HuH-7 (cell line): ENCODE measurements around the gene ALX4.

Source experiments
- DNase-seq: peaks from one replicate; pipeline ENCODE4 v3.0.0; 2011; ENCODE audit warnings: low spot score

The ALX4 gene

DNA sequence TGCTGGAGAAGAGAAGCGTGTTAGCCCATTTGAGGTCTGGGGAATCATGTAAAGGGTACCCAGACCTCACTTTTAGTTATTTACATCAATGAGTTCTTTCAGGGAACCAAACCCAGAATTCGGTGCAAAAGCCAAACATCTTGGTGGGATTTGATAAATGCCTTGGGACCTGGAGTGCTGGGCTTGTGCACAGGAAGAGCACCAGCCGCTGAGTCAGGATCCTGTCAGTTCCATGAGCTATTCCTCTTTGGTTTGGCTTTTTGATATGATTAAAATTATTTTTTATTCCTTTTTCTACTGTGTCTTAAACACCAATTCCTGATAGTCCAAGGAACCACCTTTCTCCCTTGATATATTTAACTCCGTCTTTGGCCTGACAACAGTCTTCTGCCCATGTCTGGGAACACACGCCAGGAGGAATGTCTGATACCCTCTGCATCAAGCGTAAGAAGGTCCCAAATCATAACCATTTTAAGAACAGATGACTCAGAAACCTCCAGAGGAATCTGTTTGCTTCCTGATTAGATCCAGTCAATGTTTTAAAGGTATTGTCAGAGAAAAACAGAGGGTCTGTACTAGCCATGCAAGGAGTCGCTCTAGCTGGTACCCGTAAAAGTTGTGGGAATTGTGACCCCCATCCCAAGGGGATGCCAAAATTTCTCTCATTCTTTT, 65.2 kb downstream of the ALX4 start:
- no peak for DNase-seq

DNA sequence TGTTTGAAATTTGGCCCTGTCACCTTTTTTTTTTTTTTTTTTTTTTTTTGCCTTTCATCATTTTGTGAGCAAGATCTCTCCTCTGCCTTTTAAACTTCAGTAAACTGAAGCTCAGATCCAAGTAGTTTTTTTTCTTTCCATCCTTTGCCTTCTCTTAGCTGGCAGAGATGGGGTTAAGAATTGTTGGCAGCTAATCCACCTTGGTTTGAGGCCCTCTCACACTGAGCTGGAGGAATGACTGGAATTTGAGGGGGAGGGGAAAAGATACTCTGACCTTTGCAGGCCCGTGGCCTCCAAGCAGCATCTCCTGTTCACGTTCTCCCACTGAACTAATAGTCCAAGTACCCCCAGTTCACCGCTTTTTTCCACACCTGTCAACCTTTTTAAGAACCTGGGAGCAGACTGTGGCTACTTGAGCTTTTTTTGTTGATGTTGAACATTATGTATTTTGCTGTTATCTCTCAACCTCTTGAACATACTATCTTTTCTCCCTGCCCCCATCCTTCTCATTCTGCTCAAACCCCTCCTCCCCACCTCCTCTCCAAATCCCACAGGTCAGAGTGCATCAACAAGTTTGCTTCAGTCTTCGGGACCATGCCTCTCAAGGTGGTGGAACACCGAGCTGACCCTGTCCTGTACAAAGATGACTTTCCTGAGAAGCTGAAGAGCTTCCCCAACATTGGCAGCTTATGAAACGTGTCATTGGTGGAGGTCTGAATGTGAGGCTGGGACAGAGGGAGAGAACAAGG, 66.2 kb downstream of the ALX4 start:
- DNase-seq = peak; percentile 58

DNA sequence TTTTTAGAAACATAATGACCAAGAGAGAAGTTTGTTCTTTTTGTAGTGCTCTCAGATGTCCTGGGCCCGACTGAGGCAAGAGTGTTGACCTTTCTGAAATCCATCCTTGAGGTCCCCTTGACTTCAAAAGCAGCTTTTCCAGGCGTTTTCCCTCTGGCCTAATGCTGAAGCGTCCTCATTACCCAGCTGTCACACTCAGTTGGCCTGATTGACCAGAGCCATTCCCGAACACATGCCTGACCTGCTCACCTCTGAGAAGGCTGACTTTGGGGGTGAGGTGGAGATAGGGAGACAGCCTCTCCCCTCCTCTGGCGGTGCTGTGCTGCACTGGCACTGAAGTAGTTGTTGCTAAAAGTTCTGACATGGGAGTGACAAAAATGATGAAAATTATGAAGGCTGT, 66.9 kb downstream of the ALX4 start:
- DNase-seq = no peak

DNA sequence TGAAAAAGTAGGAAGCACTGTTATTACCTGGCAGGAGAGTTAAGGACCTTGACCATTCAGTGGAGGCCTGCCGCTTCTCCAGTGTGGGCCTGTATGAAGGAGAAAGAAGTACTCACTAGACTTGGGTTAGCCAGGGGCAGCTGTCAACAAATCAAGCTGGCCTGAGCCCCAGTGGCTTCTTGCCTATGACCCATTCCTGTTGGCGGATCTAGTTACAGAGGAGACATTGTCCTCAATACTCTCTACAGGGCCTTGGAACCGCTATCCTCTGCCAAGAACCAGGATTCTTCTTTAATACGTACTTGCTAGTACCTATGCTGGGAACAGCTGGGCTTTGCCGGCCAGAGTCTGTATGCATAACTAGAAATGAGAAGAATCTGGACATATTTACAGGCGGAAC, 68.1 kb downstream of the ALX4 start:
- DNase-seq = no peak

DNA sequence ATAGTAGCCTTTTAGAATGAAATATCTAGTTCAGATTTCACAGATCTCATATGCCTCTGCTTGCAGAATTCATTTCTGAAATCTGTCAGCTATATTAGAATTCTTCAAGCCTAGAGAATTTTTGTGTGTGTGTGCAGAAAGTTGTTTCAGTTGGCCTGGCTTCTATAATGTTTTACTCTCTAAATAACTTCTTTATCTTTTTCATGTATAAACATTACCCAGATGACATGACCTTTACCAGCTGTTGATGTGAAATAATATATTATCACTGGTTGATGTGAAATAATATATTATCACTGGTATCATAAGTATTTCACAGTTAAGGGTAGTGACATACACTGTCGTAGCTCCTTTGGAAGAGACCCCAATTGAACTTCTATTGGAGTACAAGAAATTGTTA, 72.8 kb downstream of the ALX4 start:
- DNase-seq = no peak

DNA sequence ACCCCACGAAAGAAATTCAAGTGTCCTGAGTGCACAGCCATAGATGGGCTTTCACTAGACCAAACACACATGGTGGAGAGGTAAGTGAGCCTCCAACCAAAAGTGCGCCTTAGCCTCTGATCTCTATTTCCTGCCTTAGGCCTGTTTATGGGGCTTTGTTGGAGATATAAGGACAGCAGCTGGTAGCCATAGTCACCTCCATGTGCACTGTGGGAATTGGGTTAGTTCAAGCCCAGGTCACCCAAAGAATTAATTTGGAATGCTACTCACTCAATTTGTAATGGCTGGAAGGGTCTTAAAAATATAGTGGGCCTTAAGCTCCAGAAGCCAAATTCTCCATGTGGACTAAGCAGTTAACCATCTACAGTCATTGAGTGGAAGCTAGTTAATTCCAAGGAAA, 73.6 kb downstream of the ALX4 start:
- DNase-seq = no peak

DNA sequence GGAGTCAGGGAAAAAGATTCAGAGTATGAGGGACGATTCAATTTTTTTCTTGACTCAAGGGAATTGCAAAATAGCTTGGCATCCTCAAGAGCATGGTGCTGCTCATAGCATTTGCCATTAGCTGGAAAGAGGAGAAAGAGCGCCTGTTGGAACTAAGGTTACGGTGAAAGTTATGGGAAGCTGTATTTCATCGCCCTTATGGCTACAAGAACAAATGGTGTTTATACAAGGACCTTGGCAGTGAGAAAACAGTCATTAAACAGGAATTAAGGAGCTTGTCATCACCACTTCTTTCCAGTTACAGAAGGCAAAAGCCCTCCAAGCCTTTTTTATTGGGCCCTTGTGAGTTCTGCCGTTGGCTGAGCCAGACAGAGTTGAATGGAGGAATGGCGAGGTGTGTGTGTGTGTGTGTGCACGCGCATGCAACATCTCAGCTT, 74.2 kb downstream of the ALX4 start:
- no peak for DNase-seq

DNA sequence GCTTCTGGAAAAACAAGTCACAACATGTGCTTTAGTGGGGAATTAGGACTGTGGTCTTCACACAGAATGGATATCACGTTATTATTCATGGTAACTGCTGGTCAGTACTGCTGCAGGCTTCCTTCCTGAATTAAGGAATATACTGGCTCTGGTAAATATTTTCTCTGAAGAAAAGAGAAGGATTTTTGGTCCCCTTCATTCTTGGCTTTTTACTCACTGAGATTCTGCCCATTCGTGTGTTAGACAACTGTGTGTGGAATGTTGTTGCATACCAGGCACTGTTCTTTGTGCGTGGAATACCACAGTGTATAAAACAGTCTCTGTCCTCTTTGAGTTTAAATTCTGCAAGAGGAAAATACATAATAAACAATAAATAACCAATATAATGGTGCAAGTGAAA, 80.3 kb downstream of the ALX4 start:
- no peak for DNase-seq

DNA sequence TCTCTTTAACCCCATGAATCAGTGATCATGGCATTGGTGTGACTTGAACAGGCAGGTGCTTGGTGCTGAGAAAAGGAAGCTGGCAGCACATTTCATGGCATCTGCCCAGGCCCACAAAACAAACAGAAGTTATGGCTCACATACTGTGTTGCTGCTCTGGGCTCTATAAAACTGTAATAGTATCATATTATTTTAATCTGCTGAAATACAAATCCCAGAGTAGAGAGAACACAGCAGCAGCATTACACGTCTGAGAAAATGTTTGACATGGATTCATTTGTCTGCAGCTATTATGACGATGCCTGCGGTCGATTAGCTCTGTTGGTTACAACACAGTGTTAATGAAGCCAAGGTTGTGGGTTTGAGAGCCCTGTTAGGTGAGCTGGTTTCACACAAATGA, 80.8 kb downstream of the ALX4 start:
- DNase-seq = no peak

DNA sequence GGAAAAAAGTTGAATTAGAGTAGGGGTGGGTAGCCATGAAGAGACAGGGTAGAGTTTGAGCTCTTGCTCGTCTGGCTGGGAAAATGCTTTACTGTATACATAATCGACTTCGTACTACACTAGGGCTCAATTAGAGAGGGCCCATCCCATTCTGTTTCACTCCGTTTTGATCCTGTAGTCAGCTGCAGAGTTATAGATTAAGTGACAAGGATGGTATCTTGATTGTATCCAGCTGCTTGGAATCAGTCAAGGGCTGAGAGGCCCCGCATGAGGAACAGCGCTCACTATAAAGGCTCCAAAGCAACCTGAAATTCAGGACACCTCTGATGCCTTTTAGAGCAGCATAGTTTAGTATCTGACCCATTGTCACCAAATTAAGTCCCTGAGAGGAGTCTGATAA, 81.6 kb downstream of the ALX4 start:
- DNase-seq = no peak

DNA sequence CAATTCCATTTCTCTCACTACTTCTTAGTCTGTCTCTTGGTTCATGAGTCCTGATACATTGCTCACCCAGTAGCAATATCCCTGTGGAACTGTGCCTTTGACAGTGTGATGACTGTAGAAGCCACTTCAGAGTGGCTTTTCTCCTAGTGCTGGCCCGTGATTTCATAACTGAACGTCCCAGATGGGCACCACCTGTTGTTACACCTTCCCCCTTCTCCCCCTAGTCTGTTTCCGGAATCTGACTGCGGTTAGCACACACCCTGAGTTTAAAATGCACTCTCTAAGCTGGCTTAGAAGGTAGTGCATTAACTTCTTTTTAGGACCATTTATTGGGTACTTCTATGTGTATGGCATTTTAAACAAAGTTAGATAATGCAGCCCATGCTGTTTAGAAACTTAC, 83.0 kb downstream of the ALX4 start:
- DNase-seq = no peak

DNA sequence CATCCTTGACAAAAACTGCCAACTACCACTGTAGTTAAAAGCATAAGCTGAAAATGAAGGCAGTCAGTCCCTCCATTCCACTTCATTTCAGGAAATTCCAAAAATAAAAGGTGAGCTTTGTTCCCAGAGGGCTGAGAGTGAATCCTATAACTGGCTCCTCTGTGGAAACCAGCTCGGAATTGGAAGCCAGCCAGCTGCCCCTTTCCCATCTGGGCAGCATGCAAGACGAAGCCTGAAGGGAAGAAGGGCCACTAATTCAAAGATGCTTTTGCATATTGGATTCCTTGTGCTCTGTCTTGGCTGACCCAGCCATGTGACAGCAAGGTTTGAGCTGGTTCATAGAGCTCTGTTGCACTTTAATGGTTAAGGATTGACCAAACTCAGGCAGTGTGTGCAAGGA, 83.4 kb downstream of the ALX4 start:
- no peak for DNase-seq

DNA sequence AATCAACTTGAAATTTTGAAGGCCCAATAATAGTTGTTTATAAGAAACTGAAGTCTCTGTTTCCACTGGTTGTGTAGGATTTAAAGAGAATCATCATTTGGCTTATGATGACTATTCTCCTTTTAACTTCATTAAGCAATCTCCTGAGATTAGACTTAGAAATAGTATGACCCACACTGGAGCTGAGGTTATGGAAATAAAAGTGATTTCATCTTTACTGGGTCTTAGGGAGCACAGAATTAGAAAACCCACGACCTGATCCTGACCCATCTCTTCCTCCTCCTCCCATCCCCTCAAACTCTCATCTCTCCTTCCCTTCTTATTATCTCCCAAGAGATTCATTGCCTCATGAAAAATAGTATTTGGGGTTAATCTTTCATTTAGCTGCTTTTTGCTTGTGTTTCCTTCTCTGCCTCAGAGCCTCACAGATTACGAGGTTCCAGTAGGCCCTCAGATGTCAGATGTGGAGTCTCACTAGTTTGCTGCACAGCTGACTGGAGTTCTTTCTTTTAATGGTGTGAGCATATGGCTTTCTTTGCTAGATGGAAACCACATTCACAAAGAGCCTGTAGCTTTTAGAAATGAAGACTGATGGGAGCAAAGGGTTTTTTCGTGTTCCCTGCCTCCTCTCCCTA, 85.0 kb downstream of the ALX4 start:
- no peak for DNase-seq

DNA sequence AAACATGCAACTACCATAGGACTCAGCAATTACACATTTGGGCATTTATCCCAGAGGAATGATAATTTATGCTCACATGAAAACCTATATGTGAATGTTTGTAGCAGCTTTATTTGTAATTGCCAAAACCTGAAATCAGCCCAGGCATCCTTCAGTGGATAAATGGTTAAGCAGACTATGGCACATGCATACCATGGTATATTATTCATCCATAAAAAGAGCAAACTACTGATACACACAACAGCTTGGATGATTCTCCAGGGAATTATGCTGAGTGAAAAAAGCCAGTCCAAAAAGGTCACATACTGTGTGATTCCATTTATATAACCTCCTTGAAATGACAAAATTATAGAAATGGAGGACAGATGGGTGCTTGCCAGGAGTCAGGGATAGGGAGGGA, 86.7 kb downstream of the ALX4 start:
- no peak for DNase-seq

DNA sequence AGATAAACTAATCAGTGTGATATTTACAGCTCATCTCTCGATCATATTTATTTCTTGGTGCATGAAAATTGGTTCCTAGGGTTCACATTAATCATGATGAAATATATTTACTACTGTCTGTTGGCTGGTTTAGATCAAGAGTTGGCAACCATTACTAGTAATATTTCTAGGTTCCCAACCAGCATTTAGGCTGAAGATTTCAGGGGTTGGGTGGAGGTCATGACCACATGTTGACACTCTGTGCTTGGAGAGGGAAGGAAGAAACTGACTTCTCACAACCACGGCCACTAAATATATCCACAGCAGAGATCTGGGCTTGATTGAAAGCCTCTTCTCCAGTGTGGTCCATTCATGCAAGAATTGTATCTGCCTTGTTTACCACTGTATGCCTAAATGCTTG, 87.9 kb downstream of the ALX4 start:
- DNase-seq = no peak

DNA sequence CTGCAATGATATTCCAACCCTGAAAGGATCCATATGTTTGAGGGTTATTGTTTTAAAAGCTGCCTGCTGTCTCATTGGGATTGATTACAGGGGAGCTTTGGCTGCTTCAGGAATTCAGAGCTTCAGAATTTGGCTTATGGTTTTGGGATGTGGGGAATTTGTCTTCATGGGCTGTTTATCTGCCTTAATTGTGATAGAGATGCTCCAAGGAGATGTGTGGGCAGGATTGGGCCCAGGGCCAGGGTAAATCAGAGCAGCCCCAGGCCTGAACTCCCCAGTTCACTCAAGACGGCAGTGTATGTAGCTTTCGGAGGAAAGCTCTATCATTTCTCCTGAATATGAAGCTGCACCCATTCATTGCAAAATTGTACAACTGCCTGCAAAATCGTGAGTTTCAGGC, 88.5 kb downstream of the ALX4 start:
- no peak for DNase-seq

DNA sequence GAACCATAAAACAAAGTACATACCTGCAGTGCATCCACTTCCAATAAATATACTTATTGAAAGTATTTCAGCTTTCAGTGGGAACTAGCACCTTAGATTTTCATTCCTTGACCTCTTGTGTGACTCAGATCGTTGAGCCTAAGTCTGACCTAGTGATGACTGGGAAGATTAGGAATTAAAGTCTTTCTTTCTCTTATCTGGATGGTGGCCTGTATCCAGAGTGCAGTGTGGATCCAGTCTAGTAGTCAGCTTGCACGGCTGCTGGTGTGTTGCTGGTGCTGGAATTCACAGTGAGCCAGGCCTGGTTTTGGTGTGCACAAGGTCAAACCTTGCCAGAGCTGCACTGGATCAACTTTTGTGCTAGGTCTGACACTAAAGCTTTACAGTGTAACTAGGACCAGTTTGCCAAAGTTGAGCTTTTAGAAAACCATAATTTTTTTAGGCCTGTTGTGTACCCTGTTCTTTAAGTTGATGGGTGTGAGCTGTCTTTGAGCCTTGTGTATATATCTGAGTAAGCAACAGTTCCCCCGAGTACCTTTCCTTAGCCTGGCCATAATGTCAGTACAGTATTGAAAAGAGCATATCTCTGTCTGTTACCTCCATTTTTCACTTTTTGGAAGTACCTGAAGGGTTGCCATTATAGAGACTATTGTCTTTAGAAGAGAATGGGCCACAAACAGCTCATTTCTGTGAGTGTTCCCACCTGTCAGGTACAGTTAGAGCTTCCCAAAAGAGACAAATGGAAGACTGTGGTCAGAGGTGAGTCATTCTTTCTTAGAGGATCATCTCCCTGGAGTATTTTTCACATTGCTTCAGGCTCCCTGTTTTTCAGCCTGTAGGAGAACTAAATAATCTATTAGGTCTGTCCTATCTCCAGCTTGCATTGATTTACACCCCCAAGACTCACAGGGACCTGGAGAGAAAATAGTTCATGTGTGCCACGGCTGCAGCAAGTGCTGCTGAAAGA, 89.8 kb downstream of the ALX4 start:
- no peak for DNase-seq

DNA sequence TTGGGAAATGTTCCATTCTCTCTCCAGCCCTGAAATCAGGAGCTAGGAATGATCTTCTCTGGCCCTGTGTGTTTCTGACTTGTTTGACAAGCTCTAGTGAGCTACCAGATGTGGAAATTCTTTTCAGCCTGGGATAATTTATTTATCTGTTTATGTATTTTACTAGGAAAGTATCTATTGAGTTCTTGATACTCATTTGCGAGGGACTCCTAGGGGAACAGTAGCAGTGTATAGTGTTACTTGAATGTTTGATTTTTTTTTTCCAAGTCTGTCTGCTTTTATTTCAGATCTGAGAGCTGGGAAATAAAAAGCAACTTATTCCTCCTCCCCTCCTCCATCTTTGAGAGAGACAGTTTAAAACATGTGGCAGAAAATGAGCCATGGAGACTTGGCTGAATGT, 92.5 kb downstream of the ALX4 start:
- no peak for DNase-seq

DNA sequence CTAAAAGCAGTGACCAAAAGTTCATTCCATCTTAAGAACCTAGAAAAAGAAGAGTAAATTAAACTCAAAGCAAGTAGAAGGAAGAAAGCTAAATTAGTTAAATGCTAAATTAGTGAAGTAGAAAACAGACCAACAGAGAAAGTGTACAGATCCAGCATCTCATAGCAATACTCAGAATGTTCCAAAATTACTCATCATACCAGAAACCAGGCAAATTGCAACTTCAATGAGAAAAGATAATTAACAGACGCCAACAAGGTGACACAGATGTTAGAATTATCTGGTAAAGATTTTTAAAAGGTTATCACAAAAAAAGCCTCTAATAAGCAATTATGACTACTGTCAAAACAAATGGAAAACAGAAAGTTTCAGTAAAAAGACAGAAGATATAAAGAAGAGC, 96.8 kb downstream of the ALX4 start:
- DNase-seq = no peak

DNA sequence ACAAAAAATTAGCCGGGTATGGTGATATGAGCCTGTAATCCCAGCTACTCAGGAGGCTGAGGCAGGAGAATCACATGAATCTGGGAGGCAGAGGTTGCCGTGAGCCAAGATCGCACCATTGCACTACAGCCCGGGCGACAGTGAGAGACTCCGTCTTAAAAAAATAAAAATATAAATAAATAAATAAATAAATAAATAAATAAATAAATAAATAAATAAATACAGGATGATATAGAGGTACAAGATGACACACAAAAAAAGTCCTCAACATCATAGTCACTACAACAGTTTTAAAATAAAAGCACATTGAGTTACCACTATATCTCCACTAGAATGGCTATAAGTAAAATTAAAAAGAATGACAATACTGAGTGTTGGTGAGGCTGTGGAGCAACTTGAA, 97.8 kb downstream of the ALX4 start:
- no peak for DNase-seq
